Duodenal mucosa (tissue), 2 donors: ENCODE measurements around the gene ABCB8.
A peak's percentile ranks its signal among the peaks of the same experiment; 100 is the strongest.

ENCODE experiments used
- H3K27ac ChIP-seq: one replicate; pipeline ENCODE4 v1.7.0; 2013; ENCODE audit warnings: low read depth, low read length
- H3K27me3 ChIP-seq, 2 donors: one replicate each; pipeline ENCODE4 v1.7.0; 2013; ENCODE audit warnings: low read length in 2 of 2, control low read depth in 1 of 2; ENCODE audit not compliant: insufficient read depth in 2 of 2, control insufficient read depth in 1 of 2
- H3K36me3 ChIP-seq, 2 donors: one replicate each; pipeline ENCODE4 v1.7.0; 2013; ENCODE audit warnings: low read length in 2 of 2, control low read depth in 1 of 2; ENCODE audit not compliant: insufficient read depth in 2 of 2, control insufficient read depth in 1 of 2
- H3K4me1 ChIP-seq, 2 donors: one replicate each; pipeline ENCODE4 v1.7.0; 2013; ENCODE audit warnings: low read length in 2 of 2, control low read depth in 1 of 2; ENCODE audit not compliant: insufficient read depth in 2 of 2, control insufficient read depth in 1 of 2
- H3K4me3 ChIP-seq, 2 donors: one replicate each; pipeline ENCODE4 v1.7.0; 2013; ENCODE audit warnings: low read length in 2 of 2, low read depth in 1 of 2
- H3K9ac ChIP-seq, 2 donors: one replicate each; pipeline ENCODE4 v1.7.0; 2013; ENCODE audit warnings: low read length in 2 of 2, low read depth in 1 of 2
- H3K9me3 ChIP-seq, 2 donors: one replicate each; pipeline ENCODE4 v1.7.0; 2013; ENCODE audit warnings: low read length in 2 of 2, control low read depth in 1 of 2; ENCODE audit not compliant: control insufficient read depth in 1 of 2

Gene ABCB8

GRCh38 chr7:151045967-151046366 lies 17.7 kb downstream of the ABCB8 start:
- Histone ChIP-seq H3K27ac (no peak overlapping the region), H3K9ac (no peak overlapping the region), H3K27me3 (no peaks in the 10 kb centered on the region), H3K4me1 (no peaks in the 10 kb centered on the region), H3K36me3 (peaks cover 0 to 20% of the 10 kb centered on the region in 2 donors), H3K4me3 (no peak overlapping the region), H3K9me3 (no peaks in the 10 kb centered on the region)

GRCh38 chr7:151046603-151047573 lies 18.6 kb downstream of the ABCB8 start:
- no peaks in the 10 kb centered on the region for H3K9me3 ChIP-seq
- no peak overlapping the region for H3K4me3 ChIP-seq
- H3K9ac ChIP-seq = no peak overlapping the region
- peaks cover 0 to 19% of the 10 kb centered on the region in 2 donors for H3K36me3 ChIP-seq
- no peaks in the 10 kb centered on the region for H3K4me1 ChIP-seq
- no peak overlapping the region for H3K27ac ChIP-seq
- no peaks in the 10 kb centered on the region for H3K27me3 ChIP-seq

- Histone ChIP-seq H3K27ac (no peak within 1 kb of the TSS), H3K27me3 (no peaks in the 10 kb centered on the region), H3K9me3 (no peaks in the 10 kb centered on the region), H3K4me1 (no peaks in the 10 kb centered on the region), H3K36me3 (peaks cover 0 to 11% of the 10 kb centered on the region in 2 donors), H3K9ac (no peak within 1 kb of the TSS), H3K4me3 (no peak within 1 kb of the TSS)
These were observed 19.9 kb downstream of the ABCB8 start, which contains the start of gene ASIC3 for GRCh38 chr7:151047976-151048815. TSS of gene ASIC3 (plus strand) at chr7:151048531. CDS start at chr7:151048886, 355 bp downstream.

GRCh38 chr7:151048911-151049463 lies 20.7 kb downstream of the ABCB8 start:
- Histone ChIP-seq H3K9ac (no peak overlapping the region), H3K4me1 (no peaks in the 10 kb centered on the region), H3K27ac (no peak overlapping the region), H3K36me3 (peaks cover 0 to 11% of the 10 kb centered on the region in 2 donors), H3K9me3 (no peaks in the 10 kb centered on the region), H3K4me3 (no peak overlapping the region), H3K27me3 (no peaks in the 10 kb centered on the region)

GRCh38 chr7:151051108-151051507 lies 22.9 kb downstream of the ABCB8 start:
- no peak overlapping the region for H3K27ac ChIP-seq
- H3K4me1 ChIP-seq = no peaks in the 10 kb centered on the region
- H3K27me3 ChIP-seq = no peaks in the 10 kb centered on the region
- no peaks in the 10 kb centered on the region for H3K9me3 ChIP-seq
- no peak overlapping the region for H3K4me3 ChIP-seq
- H3K36me3 ChIP-seq = peaks cover 0 to 3% of the 10 kb centered on the region in 2 donors
- no peak overlapping the region for H3K9ac ChIP-seq

GRCh38 chr7:151053096-151053495 lies 24.8 kb downstream of the ABCB8 start:
- H3K9me3 ChIP-seq = no peaks in the 10 kb centered on the region
- H3K9ac ChIP-seq = no peak overlapping the region
- no peaks in the 10 kb centered on the region for H3K27me3 ChIP-seq
- no peaks in the 10 kb centered on the region for H3K36me3 ChIP-seq
- no peak overlapping the region for H3K27ac ChIP-seq
- peaks cover 9 to 12% of the 10 kb centered on the region in 2 donors for H3K4me1 ChIP-seq
- no peak overlapping the region for H3K4me3 ChIP-seq

- Histone ChIP-seq H3K27ac (no peak overlapping the region), H3K36me3 (no peaks in the 10 kb centered on the region)
These were observed 25.5 kb downstream of the ABCB8 start for GRCh38 chr7:151053751-151054150.

GRCh38 chr7:151056283-151056665 lies 28.0 kb downstream of the ABCB8 start:
- no peak overlapping the region for H3K9ac ChIP-seq
- peaks cover 31 to 37% of the 10 kb centered on the region in 2 donors for H3K4me1 ChIP-seq
- H3K4me3 ChIP-seq = no peak overlapping the region
- H3K27ac ChIP-seq = no peak overlapping the region
- no peaks in the 10 kb centered on the region for H3K9me3 ChIP-seq
- H3K27me3 ChIP-seq = no peaks in the 10 kb centered on the region
- H3K36me3 ChIP-seq = no peaks in the 10 kb centered on the region

More at GRCh38 chr7:151053751-151054150, 25.5 kb downstream of the ABCB8 start:
- Histone ChIP-seq H3K9me3 (no peaks in the 10 kb centered on the region), H3K9ac (no peak overlapping the region), H3K27me3 (no peaks in the 10 kb centered on the region), H3K4me3 (no peak overlapping the region), H3K4me1 (peaks cover 15 to 18% of the 10 kb centered on the region in 2 donors)

GRCh38 chr7:151056666-151057505 lies 28.6 kb downstream of the ABCB8 start:
- Histone ChIP-seq H3K9ac (peak overlapping the region; percentile 60 to 78), H3K27me3 (no peaks in the 10 kb centered on the region), H3K4me3 (peak overlapping the region; percentile 94), H3K27ac (no peak overlapping the region), H3K4me1 (peaks cover 37 to 42% of the 10 kb centered on the region in 2 donors), H3K9me3 (no peaks in the 10 kb centered on the region), H3K36me3 (no peaks in the 10 kb centered on the region)
